RWPE2 (cell line): ENCODE results near the gene BCL2L1.
A peak's percentile ranks its signal among the peaks of the same experiment; 100 is the strongest.

Experiments used
- ATAC-seq: fragments of 200-7000 bp; cut with Tn5 transposase; 3 replicates; pipeline ENCODE4 v1.9.1; 2021; ENCODE audit warnings: low read depth
- DNase-seq: peaks from one replicate; pipeline ENCODE4 v3.0.0-alpha.2; 2020; ENCODE audit warnings: low spot score
- H3K27ac ChIP-seq: fragments of 450-650 bp; 2 replicates; pipeline ENCODE4 v1.5.1; 2017; ENCODE audit warnings: mild to moderate bottlenecking; ENCODE audit not compliant: poor library complexity, severe bottlenecking
- H3K27me3 ChIP-seq: fragments of 250-450 bp; sonication (Bioruptor Pico); 2 replicates; pipeline ENCODE4 v1.5.1; 2021; ENCODE audit warnings: mild to moderate bottlenecking, moderate library complexity; ENCODE audit not compliant: insufficient read depth, poor library complexity, severe bottlenecking
- H3K36me3 ChIP-seq: fragments of 250-450 bp; sonication (Bioruptor Pico); 2 replicates; pipeline ENCODE4 v1.5.1; 2020; ENCODE audit warnings: low read depth, mild to moderate bottlenecking, moderate library complexity
- H3K4me1 ChIP-seq: fragments of 250-450 bp; sonication (Bioruptor Pico); 2 replicates; pipeline ENCODE4 v1.5.1; 2021; ENCODE audit warnings: mild to moderate bottlenecking, moderate library complexity; ENCODE audit not compliant: insufficient read depth, poor library complexity, severe bottlenecking
- H3K4me3 ChIP-seq: fragments of 250-450 bp; sonication (Bioruptor Pico); 2 replicates; pipeline ENCODE4 v1.5.1; 2021; ENCODE audit warnings: mild to moderate bottlenecking, moderate library complexity; ENCODE audit not compliant: severe bottlenecking
- H3K9me3 ChIP-seq: fragments of 250-450 bp; sonication (Bioruptor Pico); 2 replicates; pipeline ENCODE4 v1.5.1; 2021; ENCODE audit warnings: mild to moderate bottlenecking, moderate library complexity; ENCODE audit not compliant: severe bottlenecking
- TF ChIP-seq, protein P1 (sequence below): fragments of 450-650 bp; IDR thresholded peaks from one replicate; pipeline ENCODE4 v1.5.1; 2017; ENCODE audit warnings: mild to moderate bottlenecking, moderate library complexity; ENCODE audit not compliant: poor library complexity, severe bottlenecking

BCL2L1 gene

DNA sequence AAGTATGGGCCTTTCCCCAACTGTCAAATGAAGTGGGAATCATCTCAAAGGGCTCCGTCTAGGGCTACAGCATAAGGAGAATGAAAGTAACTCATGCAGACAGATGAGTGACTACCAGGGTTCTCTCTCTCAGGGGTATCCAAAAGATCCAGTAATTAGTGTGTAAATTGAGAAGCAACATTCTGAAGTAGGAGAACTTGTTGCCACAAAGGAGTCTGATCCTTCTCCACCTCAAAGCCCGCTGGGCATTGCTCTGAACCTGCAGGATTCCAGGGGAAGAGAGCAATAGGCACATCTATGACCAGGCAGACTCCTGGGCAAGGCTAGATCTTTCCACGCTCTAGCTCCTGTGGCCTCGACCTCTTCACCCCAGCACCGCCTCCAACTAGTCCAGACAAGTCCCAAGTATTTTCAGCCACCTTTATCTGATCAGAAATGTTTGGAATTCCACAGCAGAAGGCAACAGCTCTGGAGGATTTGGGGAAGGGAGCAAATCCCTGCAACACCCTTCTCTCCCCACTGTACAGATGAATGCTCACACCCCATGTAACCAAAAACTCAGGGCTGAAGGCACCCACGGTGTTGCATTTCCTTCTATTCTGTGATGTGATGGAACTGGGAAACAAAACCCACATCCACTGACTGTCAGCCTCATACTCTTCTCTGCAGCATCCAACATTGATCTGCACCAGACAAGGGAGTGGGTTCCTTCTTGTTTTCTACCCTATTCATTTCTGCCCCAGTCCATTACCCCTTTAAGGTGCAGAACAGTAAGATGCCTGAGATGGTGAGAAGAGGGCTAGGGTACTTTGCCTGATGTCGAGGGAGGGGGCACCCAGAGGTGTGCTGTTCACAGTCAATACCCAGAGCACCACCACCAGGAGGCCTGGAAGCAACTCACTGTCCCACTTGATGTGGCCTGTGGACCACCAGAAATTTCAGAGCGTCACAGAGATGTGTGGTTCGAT, 44.0 kb downstream of the BCL2L1 start:
- TF ChIP-seq, protein P1, sequence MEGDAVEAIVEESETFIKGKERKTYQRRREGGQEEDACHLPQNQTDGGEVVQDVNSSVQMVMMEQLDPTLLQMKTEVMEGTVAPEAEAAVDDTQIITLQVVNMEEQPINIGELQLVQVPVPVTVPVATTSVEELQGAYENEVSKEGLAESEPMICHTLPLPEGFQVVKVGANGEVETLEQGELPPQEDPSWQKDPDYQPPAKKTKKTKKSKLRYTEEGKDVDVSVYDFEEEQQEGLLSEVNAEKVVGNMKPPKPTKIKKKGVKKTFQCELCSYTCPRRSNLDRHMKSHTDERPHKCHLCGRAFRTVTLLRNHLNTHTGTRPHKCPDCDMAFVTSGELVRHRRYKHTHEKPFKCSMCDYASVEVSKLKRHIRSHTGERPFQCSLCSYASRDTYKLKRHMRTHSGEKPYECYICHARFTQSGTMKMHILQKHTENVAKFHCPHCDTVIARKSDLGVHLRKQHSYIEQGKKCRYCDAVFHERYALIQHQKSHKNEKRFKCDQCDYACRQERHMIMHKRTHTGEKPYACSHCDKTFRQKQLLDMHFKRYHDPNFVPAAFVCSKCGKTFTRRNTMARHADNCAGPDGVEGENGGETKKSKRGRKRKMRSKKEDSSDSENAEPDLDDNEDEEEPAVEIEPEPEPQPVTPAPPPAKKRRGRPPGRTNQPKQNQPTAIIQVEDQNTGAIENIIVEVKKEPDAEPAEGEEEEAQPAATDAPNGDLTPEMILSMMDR = no peak
- peaks cover 70% of the 10 kb centered on the region for H3K4me1 ChIP-seq
- H3K9me3 ChIP-seq = no peaks in the 10 kb centered on the region
- H3K27me3 ChIP-seq = no peaks in the 10 kb centered on the region
- H3K27ac ChIP-seq = peak overlapping the region; percentile 66
- ATAC-seq = peak; percentile 71
- H3K4me3 ChIP-seq = no peak overlapping the region
- peaks cover 100% of the 10 kb centered on the region for H3K36me3 ChIP-seq
- peak; percentile 91 for DNase-seq

DNA sequence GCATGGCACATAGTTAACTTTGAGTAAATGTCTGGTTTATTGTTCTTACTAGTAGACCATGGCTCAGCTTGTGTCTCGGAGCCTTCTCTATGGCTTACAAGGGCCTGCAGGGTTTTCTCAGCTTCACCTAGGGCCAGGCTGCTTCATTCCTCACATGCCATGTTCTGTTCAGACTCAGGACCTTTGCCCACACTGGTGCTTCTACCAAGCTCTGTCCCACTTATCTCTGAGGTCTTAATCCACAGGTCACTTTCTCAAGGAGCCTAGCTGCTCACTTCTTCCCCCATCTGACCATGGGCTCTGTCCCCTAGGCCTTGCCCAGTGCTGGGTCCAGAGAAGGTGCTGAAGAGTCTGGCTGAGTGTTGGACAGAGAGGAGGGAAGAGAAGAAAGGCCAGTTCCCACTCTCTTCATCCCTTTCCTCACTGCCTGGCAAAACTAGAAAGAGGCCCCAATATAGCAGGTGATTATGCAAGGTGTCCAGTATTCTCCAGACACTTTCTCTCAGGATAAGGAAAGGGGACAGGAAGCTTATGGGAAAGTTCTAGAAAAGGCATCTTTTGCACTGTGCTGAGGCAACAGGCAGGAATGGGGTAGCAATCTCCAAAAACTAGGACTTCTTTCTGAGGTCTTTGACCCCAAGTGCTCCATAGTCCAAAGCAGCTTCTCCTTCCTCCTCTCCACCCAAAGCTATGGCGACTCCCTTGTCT, 45.0 kb downstream of the BCL2L1 start:
- no peaks in the 10 kb centered on the region for H3K27me3 ChIP-seq
- H3K27ac ChIP-seq = peak overlapping the region; percentile 66
- no peaks in the 10 kb centered on the region for H3K9me3 ChIP-seq
- peaks cover 100% of the 10 kb centered on the region for H3K36me3 ChIP-seq
- ATAC-seq (no peak), DNase-seq (no peak)
- H3K4me1 ChIP-seq = peaks cover 66% of the 10 kb centered on the region
- TF ChIP-seq, protein P1 = no peak
- H3K4me3 ChIP-seq = no peak overlapping the region

DNA sequence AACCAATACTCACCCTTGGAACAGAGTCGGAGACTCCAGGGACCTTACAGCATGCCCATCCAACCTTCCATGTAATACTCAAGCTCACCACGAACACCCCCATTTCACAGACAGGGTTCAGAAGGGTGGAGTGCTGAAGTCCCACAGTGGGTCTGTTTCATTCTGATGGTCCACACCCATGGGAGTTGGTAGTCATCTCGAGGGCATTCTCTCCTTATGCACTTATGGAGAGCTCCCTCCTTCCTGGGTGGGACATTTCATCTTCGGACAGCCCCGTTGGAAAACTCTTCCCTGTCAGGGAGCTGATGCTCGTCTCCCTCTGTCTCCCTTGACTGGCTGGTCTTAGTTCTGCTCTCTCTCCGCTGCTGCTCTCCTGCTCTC, 46.1 kb downstream of the BCL2L1 start:
- TF ChIP-seq, protein P1 = no peak
- Histone ChIP-seq H3K4me3 (no peak overlapping the region), H3K36me3 (peaks cover 100% of the 10 kb centered on the region), H3K27ac (peak overlapping the region; percentile 66), H3K4me1 (peaks cover 65% of the 10 kb centered on the region), H3K27me3 (no peaks in the 10 kb centered on the region), H3K9me3 (no peaks in the 10 kb centered on the region)
- no peak for ATAC-seq
- DNase-seq = no peak

DNA sequence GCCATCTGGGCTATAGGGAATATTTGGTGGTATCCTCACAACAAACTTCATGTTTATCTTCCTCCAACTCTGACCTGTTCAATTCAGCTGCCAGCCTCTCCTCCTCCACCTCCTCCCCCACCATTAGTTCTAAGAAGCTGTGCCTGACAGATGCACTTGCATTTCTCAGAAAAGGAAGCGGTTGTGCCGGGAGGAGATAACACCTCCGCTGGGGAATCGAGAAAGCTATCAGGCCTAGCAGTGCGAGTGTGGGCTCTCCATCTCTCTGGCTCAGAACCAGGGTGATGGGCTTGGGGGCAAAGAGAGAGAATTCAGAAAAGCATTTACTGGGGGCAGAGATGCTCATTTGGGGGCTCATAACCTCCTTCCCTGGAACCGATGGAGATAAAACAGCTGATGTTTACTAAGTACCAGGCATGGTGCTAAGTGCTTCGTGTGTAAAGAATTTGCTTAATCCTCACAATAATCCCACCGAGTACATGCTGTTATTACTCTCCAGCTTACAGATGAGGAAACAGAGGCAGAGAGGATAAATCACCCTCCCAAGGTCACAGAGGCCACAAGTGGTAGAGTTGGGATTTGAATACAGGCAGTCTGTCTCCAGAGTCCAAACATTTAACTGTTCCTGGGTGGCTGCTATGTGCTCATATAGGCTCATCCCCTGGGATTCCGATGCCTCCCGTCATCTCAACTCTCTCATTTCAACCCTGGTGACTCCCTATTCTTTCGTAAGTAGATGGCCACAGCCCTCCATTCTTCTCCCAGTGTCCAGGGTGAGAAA, 46.6 kb downstream of the BCL2L1 start:
- ATAC-seq = peak; percentile 2; the same call in 1 of the 3 replicates
- peaks cover 61% of the 10 kb centered on the region for H3K4me1 ChIP-seq

More for the DNA sequence above, 46.6 kb downstream of the BCL2L1 start:
- H3K4me3 ChIP-seq = no peak overlapping the region
- no peak for DNase-seq
- TF ChIP-seq, protein P1 = no peak
- peak overlapping the region; percentile 66 for H3K27ac ChIP-seq
- H3K9me3 ChIP-seq = no peaks in the 10 kb centered on the region
- H3K27me3 ChIP-seq = no peaks in the 10 kb centered on the region
- peaks cover 100% of the 10 kb centered on the region for H3K36me3 ChIP-seq
